Measurements from ENCODE around the gene NCKAP1. TPM values are rescaled to one million over a fixed set of nuclear protein-coding genes. Genes with fewer than 3 reads are reported as not detected.

The NCKAP1 gene
- total RNA-seq, 1 experiment from 2014 or later: 76.2 TPM

DNA sequence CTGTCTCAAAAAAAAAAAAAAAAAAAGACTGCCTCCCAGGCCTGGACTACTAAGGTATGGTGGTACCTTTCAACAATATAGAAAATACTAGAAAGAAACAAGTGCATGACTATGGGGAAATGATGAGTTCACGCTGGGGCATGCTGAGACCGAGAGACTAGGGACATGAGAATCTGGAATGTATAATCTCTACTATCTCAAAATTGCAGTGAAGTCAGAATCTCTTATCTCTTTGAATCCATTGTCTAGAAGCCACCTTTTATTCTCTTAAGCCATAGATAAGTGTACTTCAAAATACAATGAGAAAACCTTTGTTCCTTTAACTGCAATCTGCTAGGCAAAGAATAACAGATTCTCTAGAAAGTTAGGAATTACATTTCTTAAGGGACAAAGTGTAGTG lies 177.4 kb downstream of the NCKAP1 start:
- TF ChIP-seq EZH2phosphoT487 (IDR thresholded peaks at IDR 0.05; ENCODE audit: borderline replicate concordance, low read length) (no peak), EZH2 (IDR thresholded peaks at IDR 0.05; ENCODE audit: low read length, unreplicated experiment) (no peak)
- TF ChIP-seq, protein P1, sequence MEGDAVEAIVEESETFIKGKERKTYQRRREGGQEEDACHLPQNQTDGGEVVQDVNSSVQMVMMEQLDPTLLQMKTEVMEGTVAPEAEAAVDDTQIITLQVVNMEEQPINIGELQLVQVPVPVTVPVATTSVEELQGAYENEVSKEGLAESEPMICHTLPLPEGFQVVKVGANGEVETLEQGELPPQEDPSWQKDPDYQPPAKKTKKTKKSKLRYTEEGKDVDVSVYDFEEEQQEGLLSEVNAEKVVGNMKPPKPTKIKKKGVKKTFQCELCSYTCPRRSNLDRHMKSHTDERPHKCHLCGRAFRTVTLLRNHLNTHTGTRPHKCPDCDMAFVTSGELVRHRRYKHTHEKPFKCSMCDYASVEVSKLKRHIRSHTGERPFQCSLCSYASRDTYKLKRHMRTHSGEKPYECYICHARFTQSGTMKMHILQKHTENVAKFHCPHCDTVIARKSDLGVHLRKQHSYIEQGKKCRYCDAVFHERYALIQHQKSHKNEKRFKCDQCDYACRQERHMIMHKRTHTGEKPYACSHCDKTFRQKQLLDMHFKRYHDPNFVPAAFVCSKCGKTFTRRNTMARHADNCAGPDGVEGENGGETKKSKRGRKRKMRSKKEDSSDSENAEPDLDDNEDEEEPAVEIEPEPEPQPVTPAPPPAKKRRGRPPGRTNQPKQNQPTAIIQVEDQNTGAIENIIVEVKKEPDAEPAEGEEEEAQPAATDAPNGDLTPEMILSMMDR (conservative IDR thresholded peaks at IDR 0.05; ENCODE audit: low read depth, low read length): no peak
- H3K4me1 ChIP-seq (ENCODE audit: insufficient read depth, low read length): no peaks in the 10 kb centered on the region
- no peak for DNase-seq
- H3K27ac ChIP-seq (ENCODE audit: low read length): no peak overlapping the region
- BruUV-seq (replicated peaks): no TSS peak
- H3K4me2 ChIP-seq (ENCODE audit: low read length): no peak overlapping the region
- ChIA-PET CTCF (no interaction called here), POLR2A (ENCODE audit: unreplicated experiment) (no interaction called here)
- no peaks in the 10 kb centered on the region for H4K20me1 ChIP-seq (ENCODE audit: low read length)
- ATAC-seq: no peak
- no peak overlapping the region for H3K9ac ChIP-seq (ENCODE audit: low read length)
- H3K79me2 ChIP-seq (ENCODE audit: low read length): no peaks in the 10 kb centered on the region
- no peaks in the 10 kb centered on the region for H3K36me3 ChIP-seq (ENCODE audit: low read depth, low read length)
- intact Hi-C loops (cut with micrococcal nuclease): no loop called here
- H3K27me3 ChIP-seq (ENCODE audit: low read length): 0 out of 2 replicates have a peak, but pooled peaks cover 9% of the 10 kb centered on the region
- H3K9me2 ChIP-seq (replicated peaks; ENCODE audit: low read length): no peaks in the 10 kb centered on the region
- H3F3A ChIP-seq (ENCODE audit: low read length, unreplicated experiment): no peaks in the 10 kb centered on the region
- H3K9me3 ChIP-seq (ENCODE audit: low read length): no peaks in the 10 kb centered on the region
- no peak overlapping the region for H2AFZ ChIP-seq (ENCODE audit: low read length)
- H3K4me3 ChIP-seq (ENCODE audit: low read length): no peak overlapping the region

Other genes starting within 250 kb of the NCKAP1 start
- gene FRZB, start 171.8 kb downstream of the NCKAP1 start, total RNA-seq (2014; rRNA removed): 0.11 and 0.46 TPM in 2 replicates
- gene DUSP19, start 40.3 kb upstream of the NCKAP1 start, total RNA-seq (2014; rRNA removed): 0.51 and 0.58 TPM in 2 replicates
- 25.0 and 26.0 TPM in 2 replicates for gene NUP35, start 86.0 kb upstream of the NCKAP1 start, total RNA-seq (2014; rRNA removed)